Measurements from ENCODE around the gene SAMD7.

DNA sequence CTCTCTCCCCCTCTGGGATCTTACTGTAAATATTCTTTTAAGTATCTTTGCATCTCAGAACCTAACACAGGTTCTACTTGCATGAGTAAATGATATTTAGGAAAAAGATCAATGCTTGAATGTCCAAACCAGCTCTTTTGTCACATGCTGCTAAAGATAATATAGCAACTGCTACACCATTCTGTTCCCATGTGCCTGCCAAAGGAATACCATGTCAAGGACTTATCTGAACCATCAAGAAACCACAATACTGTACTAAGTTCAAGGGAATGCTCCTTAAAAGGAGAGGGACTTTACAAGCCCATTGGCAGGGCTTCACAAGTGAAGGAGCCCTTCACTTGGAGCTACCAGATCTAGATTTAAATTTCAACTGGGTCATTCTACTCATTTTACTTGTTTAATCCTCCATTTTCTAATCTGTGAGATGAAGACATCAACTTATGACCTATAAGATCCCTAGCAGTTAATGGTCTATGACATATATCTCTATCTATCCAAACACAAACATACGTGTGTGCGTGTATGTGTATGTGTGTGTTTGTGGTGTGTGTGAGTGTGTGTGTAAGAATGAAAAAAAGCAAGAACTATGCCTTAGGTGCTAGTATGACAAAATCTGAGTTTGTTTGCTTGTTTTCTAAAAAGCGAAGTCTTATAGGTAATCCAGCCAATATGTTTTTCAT lies 42.2 kb downstream of the SAMD7 start:
- TF ChIP-seq, protein P1, sequence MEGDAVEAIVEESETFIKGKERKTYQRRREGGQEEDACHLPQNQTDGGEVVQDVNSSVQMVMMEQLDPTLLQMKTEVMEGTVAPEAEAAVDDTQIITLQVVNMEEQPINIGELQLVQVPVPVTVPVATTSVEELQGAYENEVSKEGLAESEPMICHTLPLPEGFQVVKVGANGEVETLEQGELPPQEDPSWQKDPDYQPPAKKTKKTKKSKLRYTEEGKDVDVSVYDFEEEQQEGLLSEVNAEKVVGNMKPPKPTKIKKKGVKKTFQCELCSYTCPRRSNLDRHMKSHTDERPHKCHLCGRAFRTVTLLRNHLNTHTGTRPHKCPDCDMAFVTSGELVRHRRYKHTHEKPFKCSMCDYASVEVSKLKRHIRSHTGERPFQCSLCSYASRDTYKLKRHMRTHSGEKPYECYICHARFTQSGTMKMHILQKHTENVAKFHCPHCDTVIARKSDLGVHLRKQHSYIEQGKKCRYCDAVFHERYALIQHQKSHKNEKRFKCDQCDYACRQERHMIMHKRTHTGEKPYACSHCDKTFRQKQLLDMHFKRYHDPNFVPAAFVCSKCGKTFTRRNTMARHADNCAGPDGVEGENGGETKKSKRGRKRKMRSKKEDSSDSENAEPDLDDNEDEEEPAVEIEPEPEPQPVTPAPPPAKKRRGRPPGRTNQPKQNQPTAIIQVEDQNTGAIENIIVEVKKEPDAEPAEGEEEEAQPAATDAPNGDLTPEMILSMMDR (IDR thresholded peaks at IDR 0.05) = no peak
- TF ChIP-seq POLR2A (IDR thresholded peaks at IDR 0.05) (no peak), EP300 (IDR thresholded peaks at IDR 0.05) (no peak)
